SH-SY5Y (cell line): Measurements from ENCODE around the gene MGAT5.

Source experiments
- GATA2 ChIP-seq: IDR thresholded peaks from 2 replicates; pipeline ENCODE4 v1.6.1; 2011; ENCODE audit warnings: mild to moderate bottlenecking, low read depth, low read length
- GATA3 ChIP-seq: IDR thresholded peaks from 2 replicates; pipeline ENCODE4 v1.6.1; 2011; ENCODE audit warnings: low read depth, mild to moderate bottlenecking, low read length, moderate library complexity

MGAT5 gene

GRCh38 chr2:134225173-134225572 is 28.7 kb upstream of the MGAT5 start:
- no peak for TF ChIP-seq GATA3
- no peak for TF ChIP-seq GATA2

DNA sequence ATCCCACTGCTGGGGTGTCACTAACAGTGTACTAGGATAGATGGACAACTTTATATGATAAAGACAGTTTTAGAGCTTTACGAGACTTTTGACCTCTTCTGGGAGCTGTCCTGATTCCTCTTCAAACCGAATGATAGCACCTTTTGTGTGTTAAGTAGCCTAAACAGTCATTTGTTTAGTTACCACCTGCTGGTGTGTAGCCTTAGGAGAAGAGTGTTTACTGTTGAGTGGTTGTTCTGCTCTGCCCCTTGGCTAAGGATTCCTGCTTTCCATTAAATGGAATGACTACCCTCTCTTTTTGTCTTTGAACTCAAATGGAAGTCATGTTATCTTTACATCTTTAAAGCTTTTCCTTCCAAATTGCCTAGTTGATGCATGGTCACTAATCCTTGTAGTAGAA is 28.0 kb upstream of the MGAT5 start:
- TF ChIP-seq GATA3 (no peak), GATA2 (no peak)

DNA sequence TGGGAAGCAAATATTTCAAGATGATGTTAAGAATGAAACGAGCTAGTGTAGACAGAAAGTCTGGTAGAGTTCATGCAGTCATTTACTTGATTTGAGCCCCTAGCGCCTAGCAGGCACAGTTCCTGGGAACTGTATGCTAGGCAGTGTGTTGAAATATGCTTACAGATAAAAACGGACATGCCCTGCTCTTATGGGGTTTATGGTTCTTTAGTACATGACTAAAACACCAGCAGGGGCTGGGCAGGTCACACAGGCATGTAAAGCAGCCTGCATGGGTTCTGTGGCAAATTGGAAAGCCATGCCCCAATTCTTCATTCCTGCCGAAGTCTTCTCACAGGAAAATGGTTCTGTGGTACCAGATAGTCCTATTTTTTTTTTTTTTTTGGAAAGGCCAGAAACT is 27.3 kb upstream of the MGAT5 start:
- no peak for TF ChIP-seq GATA2
- no peak for TF ChIP-seq GATA3

GRCh38 chr2:134227666-134228065 is 26.2 kb upstream of the MGAT5 start:
- TF ChIP-seq GATA3 (no peak), GATA2 (no peak)

GRCh38 chr2:134228493-134228903 is 25.4 kb upstream of the MGAT5 start:
- no peak for TF ChIP-seq GATA2
- no peak for TF ChIP-seq GATA3

- TF ChIP-seq GATA3 (no peak), GATA2 (no peak)
Measured at GRCh38 chr2:134229540-134229939, 24.3 kb upstream of the MGAT5 start.

DNA sequence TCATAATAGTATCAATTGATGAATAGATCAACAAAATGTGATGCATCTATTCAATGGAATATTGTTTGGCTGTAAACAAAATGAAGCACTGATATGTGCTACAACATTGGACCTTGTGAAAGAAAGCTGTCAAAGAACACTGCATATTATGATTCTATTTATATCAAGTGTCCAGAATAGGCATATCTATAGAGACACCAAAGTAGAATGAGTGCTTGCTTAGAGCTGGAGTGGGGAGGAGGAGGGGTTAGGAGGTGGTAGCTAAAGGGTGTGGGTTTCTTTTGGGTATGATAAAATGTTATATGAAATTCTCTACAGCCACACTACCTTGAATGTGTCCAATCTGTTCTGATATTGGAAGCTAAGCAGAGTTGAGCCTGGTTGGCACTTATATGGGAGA is 23.0 kb upstream of the MGAT5 start:
- TF ChIP-seq GATA3: no peak
- no peak for TF ChIP-seq GATA2

DNA sequence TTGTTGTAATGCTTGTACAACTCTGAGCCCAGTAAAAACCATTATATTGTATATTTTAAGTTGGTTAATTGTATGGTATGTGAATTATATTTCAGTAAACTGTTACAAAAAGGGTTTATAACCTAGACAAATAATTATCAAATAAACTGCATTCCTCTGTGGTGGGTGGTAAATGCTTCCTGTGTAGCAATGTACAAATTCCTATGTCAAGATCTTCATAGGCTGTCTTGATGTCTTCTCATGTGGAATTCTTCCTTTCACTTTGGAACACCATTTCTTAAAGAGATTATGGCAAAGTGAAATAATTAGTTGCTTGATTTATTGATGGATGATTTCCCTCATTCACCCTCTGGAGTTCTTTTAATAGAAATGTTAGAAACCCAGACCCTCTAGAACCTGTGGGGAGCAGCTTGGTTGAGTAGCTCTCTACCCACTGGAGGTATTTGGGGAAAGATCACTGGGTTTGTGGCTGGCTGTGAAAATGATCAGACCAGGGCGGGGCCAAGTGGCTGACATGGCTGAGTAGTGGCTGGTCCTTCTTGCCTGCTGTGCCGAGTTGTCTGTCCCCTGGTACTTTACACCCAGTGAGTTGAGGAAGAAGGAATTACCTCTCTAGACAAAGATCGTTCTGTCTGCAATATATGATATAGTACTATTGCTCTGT is 22.4 kb upstream of the MGAT5 start:
- TF ChIP-seq GATA3: no peak
- TF ChIP-seq GATA2: no peak

- TF ChIP-seq GATA2: no peak
- no peak for TF ChIP-seq GATA3
Measured at GRCh38 chr2:134231965-134232340, 21.9 kb upstream of the MGAT5 start.

GRCh38 chr2:134232461-134232860 is 21.4 kb upstream of the MGAT5 start:
- TF ChIP-seq GATA2 (no peak), GATA3 (no peak)

DNA sequence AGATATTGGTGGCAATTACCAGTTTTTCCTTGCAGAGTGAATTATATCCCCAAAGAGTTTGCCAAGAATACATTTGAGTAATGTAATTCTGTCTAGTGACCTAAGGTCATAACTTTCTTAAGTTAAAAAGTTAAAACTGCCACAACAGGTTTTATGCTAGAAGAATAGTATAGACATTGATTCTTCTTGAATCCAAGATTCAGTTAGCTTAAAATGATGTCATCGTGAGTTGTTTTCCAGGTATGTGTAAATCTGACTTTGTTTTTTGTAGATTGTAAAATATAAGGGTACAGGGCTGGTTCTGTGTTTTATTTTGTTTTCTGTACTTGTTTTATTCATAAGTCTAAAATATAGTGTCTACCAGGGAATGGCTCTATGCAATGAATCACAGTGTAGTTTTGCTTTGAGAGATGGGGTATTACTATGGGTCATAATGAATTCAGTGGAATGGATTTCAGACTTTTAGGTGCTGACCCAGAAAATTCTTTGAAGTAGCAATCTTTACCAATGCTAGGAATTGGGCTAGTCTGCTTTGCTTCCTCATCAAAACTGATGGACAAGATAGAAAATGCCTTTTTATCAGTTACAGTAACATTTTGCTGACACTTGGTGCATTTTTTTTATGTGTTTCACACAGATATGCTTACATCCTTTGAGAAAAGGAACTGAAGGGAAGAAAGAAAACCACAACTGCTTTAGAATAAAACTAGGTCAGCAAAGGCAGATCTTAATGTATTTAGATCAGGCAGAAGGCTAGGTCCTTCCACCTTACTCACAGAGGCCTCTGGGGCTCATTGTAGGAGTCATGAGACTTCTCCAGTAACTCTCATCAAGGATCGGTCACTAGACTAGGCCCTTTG is 20.8 kb upstream of the MGAT5 start:
- no peak for TF ChIP-seq GATA3
- no peak for TF ChIP-seq GATA2

DNA sequence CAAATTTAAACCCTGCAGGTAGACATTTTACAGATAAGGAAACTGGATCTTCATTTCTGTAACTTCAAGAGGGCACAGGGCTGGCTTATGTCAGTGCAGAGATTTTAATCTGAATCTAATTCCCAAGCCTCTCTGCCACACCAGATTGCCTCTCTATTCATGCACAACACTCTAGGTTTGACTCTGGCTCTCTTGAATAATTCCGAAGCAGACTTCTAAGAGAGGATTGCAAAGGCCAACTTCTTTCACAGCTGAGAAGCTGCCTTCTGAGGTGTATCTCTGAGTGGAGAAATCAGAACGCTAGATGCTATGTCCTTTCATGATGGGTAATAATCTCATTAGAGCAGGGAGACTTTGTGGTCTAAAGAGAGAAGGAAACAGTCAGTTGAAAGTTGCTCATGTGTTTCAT is 20.1 kb upstream of the MGAT5 start:
- TF ChIP-seq GATA3 (peak; percentile 85), GATA2 (peak; percentile 94)

- no peak for TF ChIP-seq GATA2
Measured at GRCh38 chr2:134234535-134234934, 19.3 kb upstream of the MGAT5 start.

- TF ChIP-seq GATA3: no peak
- TF ChIP-seq GATA2: no peak
Measured at GRCh38 chr2:134235510-134236144, 18.2 kb upstream of the MGAT5 start.

- TF ChIP-seq GATA3 (no peak), GATA2 (no peak)
Measured at GRCh38 chr2:134238371-134238770, 15.5 kb upstream of the MGAT5 start.

- TF ChIP-seq GATA3: no peak
- TF ChIP-seq GATA2: no peak
Measured at GRCh38 chr2:134240061-134240460, 13.8 kb upstream of the MGAT5 start.
